Effector memory CD4-positive, alpha-beta T cell (primary cell): ENCODE data around the gene CST11.

ENCODE experiments used
- DNase-seq, 3 donors: peaks; one replicate each; pipeline ENCODE4 v3.0.0-alpha.2; 2020
- H3K27ac ChIP-seq: 2 replicates; pipeline ENCODE4 v1.7.0; 2013; ENCODE audit warnings: mild to moderate bottlenecking, low read length, moderate library complexity; ENCODE audit not compliant: insufficient read depth, poor library complexity, severe bottlenecking
- H3K27me3 ChIP-seq: replicated peaks from 2 replicates; pipeline ENCODE4 v1.7.0; 2013; ENCODE audit warnings: mild to moderate bottlenecking, low read length; ENCODE audit not compliant: insufficient read depth, control insufficient read depth, poor library complexity, severe bottlenecking
- H3K36me3 ChIP-seq: 2 replicates; pipeline ENCODE4 v1.7.0; 2013; ENCODE audit warnings: mild to moderate bottlenecking, low read length, moderate library complexity; ENCODE audit not compliant: control insufficient read depth, insufficient read depth
- H3K4me1 ChIP-seq: 2 replicates; pipeline ENCODE4 v1.7.0; 2013; ENCODE audit warnings: low read length, mild to moderate bottlenecking; ENCODE audit not compliant: control insufficient read depth, insufficient read depth, poor library complexity, severe bottlenecking
- H3K4me3 ChIP-seq: 2 replicates; pipeline ENCODE4 v1.7.0; 2013; ENCODE audit warnings: low read length, low read depth, mild to moderate bottlenecking; ENCODE audit not compliant: insufficient read depth, poor library complexity, severe bottlenecking
- H3K9me3 ChIP-seq: 2 replicates; pipeline ENCODE4 v1.7.0; 2013; ENCODE audit warnings: mild to moderate bottlenecking, low read length, moderate library complexity; ENCODE audit not compliant: control insufficient read depth
- total RNA-seq, 3 donors: gene quantifications; one replicate each; lab custom pipeline; 2026; lab: John Stamatoyannopoulos, UW

Gene CST11
- total RNA-seq = 0 reads per million in 3 donors

DNA sequence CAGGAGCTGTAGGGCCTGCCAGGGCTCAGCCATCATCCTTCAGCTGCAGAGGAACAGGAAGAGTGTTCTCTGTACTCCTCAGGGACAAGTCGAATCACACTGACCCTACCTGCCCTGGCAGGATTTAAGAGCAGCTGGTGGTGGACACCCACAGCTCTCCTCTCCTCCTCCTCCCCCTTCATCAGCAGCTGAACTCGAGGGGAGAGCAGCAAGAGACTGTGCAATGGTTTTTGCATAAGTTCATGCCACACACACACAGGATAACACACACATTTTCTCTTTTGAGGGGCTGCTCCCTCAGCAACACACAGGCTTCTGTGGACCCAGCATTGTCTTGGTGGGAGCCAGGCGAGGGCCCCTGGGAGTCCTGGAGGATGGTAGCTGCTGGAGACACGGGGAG lies at the start of gene CST11:
Gene CST11 (minus strand): TSS at position 101 of the 400 bp plus-strand sequence. CDS start 65 bp downstream, at position 36.
- H3K36me3 ChIP-seq = no peaks in the 10 kb centered on the region
- H3K9me3 ChIP-seq = no peaks in the 10 kb centered on the region
- no peak within 1 kb of the TSS for H3K4me3 ChIP-seq
- no peaks in the 10 kb centered on the region for H3K4me1 ChIP-seq
- DNase-seq = no peak
- no peaks in the 10 kb centered on the region for H3K27me3 ChIP-seq
- H3K27ac ChIP-seq = no peak within 1 kb of the TSS

DNA sequence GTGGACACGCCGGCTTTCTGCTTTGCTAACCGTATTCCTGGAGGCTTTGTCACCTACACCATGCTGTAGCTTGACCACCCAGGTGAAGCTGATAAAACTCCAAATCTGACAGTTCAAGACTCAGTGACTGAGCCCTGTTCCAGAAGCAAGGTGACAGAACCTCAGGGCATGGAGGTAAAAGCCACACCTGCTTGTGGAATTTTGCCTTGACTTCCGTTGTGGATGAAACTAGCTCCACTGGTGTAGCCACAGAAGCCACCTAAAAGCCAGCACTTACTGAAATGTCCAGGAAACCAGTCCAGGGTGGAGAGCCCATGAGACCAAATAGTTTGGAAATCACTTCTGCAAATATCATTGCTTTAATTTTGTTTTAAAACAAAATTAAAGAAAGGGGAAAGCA lies 49.2 kb upstream of the CST11 start:
- Histone ChIP-seq H3K27me3 (peaks cover 6% of the 10 kb centered on the region), H3K36me3 (no peaks in the 10 kb centered on the region), H3K4me3 (no peak overlapping the region), H3K27ac (no peak overlapping the region), H3K4me1 (no peaks in the 10 kb centered on the region), H3K9me3 (no peaks in the 10 kb centered on the region)
- no peak for DNase-seq

DNA sequence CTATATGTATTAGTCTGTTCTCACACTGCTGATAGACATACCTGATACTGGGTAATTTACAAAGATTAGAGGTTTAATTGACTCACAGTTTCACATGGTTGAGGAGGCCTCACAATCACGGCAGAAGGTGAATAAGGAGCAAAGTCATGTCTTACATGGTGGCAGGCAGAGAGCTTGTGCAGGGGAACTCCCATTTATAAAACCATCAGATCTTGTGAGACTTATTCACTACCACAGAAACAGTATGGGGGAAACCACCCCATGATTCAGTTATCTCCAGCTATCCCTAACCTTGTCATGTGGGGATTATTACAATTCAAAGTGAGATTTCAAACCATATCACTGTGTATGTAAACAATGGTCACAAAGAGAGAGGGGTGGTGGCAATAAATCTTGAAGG lies 44.9 kb upstream of the CST11 start:
- no peak overlapping the region for H3K27ac ChIP-seq
- DNase-seq = no peak
- H3K27me3 ChIP-seq = peaks cover 6% of the 10 kb centered on the region
- H3K36me3 ChIP-seq = no peaks in the 10 kb centered on the region
- no peaks in the 10 kb centered on the region for H3K9me3 ChIP-seq
- H3K4me3 ChIP-seq = no peak overlapping the region
- H3K4me1 ChIP-seq = no peaks in the 10 kb centered on the region

DNA sequence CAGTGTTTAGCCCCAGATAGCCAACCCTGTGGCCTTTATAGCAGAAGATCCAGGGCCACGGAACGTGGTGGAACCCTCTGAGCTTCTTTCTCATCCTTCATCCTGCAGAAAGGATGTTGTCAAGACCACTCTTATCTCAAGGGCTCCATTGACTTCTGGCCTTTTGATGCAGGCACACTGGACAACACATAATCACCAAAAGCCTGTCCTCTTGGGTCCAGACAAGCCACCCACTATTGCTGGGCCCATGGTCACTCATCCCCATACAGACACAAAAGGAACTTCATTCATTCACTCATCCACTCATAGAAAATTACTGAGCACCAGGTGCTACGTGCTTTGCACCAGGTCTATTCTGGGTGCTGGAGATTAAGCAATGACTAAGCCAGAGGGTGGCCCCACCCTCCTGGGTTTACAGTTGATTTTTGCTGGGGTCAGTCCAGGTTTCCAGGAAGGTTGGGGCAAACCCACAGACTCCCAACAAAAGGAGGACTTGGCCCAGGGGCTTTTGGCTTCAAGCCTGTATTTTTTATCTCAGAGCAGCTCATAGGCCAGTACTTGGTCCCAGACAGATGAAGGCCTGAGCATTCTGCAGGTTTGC lies 40.6 kb upstream of the CST11 start:
- H3K4me1 ChIP-seq = no peaks in the 10 kb centered on the region
- H3K27me3 ChIP-seq = no peaks in the 10 kb centered on the region
- no peak for DNase-seq
- no peaks in the 10 kb centered on the region for H3K36me3 ChIP-seq
- H3K9me3 ChIP-seq = no peaks in the 10 kb centered on the region
- no peak overlapping the region for H3K27ac ChIP-seq
- no peak overlapping the region for H3K4me3 ChIP-seq

DNA sequence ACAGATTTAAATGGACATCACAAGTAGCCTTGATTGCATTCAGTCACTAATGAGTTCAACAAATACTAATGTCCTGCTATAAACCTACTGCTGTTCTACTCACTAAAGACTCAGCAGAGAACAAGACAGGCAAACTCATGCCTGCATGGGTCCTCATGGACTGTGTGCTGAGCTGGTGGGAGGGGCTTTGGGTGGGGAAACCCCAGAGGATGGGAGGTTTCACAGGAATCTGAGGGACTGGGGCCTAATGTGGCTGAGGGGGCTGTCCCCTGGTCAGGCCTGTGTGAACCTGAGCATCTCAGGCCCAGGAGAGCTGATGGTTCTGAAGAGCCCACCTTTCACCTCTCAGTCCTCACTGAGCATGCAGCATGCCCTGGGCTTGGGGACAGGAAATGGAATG lies 39.6 kb upstream of the CST11 start:
- H3K36me3 ChIP-seq = no peaks in the 10 kb centered on the region
- H3K9me3 ChIP-seq = no peaks in the 10 kb centered on the region
- no peak overlapping the region for H3K27ac ChIP-seq
- no peak overlapping the region for H3K4me3 ChIP-seq
- DNase-seq = no peak
- H3K27me3 ChIP-seq = no peaks in the 10 kb centered on the region
- H3K4me1 ChIP-seq = no peaks in the 10 kb centered on the region

DNA sequence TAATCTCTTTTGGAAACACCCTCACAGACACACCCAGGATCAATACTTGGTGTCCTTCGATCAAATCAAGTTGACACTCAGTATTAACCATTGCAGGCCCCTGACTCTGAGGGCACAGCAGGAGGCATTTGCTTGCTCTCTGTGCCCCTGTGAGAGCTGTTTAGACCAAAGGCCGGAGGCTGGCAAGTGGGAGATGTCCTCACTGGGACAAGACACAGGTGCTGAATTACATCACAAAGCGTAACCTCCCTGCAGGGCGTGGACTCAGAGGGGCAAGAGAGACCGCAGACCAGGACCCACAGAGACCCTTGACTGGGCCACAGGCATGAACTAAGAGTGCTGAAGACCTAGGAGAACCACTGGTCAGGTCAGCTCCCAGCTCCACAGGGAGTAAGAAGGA lies 38.1 kb upstream of the CST11 start, which contains the start of gene CST8:
Gene CST8 (plus strand): TSS at position 301 of the 400 bp plus-strand sequence. CDS start 551 bp downstream, outside the sequence.
- Histone ChIP-seq H3K27me3 (no peaks in the 10 kb centered on the region), H3K36me3 (no peaks in the 10 kb centered on the region), H3K4me3 (no peak within 1 kb of the TSS), H3K4me1 (no peaks in the 10 kb centered on the region), H3K27ac (no peak within 1 kb of the TSS), H3K9me3 (no peaks in the 10 kb centered on the region)
- DNase-seq = no peak

DNA sequence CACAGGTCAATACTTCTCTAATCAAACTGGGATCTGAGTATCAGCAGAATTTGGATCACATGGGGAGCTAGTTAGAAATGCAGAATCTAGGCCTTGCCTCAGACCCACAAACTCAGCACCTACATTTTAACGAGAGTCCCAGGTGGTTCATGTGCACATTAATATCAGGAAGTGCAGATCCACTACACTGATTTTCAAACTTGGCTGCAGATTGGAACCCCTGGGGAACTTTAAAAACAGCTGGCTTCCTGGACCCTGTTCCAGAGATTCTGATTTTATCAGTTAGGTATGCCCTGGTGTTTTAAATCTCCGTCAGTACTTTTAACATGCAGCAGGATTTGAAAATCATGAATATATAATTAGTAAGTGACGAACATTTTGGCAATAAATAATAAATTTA lies 36.3 kb upstream of the CST11 start:
- Histone ChIP-seq H3K27me3 (no peaks in the 10 kb centered on the region), H3K9me3 (no peaks in the 10 kb centered on the region), H3K4me3 (no peak overlapping the region), H3K36me3 (no peaks in the 10 kb centered on the region), H3K4me1 (no peaks in the 10 kb centered on the region), H3K27ac (no peak overlapping the region)
- DNase-seq = no peak

DNA sequence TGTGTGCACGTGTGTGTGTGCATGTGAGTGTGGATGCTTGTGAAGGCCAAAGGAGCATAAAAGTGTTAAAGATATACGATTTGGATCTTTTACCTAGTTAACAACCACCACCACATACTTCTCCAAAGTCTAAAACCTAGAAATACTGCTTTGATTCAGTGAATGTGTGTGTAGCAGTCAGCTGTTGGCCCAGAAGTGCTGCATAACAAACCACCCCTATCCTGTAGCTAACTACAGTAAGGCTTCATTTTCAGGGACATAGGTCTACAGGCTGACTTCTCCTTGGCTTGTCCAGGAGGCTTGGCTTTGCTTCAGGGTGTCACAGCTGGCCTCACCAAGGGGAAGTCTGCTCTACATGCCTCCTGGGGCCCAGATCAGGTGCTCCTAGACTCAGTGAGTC lies 35.8 kb upstream of the CST11 start:
- H3K27me3 ChIP-seq = no peaks in the 10 kb centered on the region
- H3K4me3 ChIP-seq = no peak overlapping the region
- H3K4me1 ChIP-seq = no peaks in the 10 kb centered on the region
- no peak for DNase-seq
- no peaks in the 10 kb centered on the region for H3K36me3 ChIP-seq
- H3K27ac ChIP-seq = no peak overlapping the region
- no peaks in the 10 kb centered on the region for H3K9me3 ChIP-seq

DNA sequence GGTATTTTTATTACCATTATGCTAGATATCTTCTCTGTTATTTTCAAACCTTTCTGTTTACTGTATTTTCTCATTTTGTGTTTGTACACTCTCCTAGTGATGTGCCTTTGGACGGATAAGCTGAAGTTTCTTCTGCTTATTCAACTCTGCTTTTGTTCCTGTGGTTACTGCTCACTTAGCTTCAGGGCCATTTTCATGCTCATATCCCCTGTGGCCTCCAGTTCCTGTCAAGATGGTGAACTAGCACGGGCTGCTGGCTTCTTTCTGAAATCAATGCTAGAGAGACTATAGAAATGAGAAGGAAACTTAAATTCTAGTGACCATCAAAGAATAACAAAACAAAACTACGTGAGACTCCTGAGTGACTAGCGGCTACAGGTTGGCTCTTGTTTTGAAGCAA lies 31.4 kb upstream of the CST11 start:
- Histone ChIP-seq H3K4me3 (no peak overlapping the region), H3K27me3 (no peaks in the 10 kb centered on the region), H3K36me3 (no peaks in the 10 kb centered on the region), H3K27ac (no peak overlapping the region), H3K9me3 (no peaks in the 10 kb centered on the region), H3K4me1 (no peaks in the 10 kb centered on the region)
- no peak for DNase-seq

GRCh38 chr20:23482138-23482537 lies 29.5 kb upstream of the CST11 start:
- no peak for DNase-seq

More at GRCh38 chr20:23482138-23482537, 29.5 kb upstream of the CST11 start:
- Histone ChIP-seq H3K9me3 (no peaks in the 10 kb centered on the region), H3K27ac (no peak overlapping the region), H3K27me3 (no peaks in the 10 kb centered on the region), H3K4me1 (no peaks in the 10 kb centered on the region), H3K4me3 (no peak overlapping the region), H3K36me3 (no peaks in the 10 kb centered on the region)
